Testis (tissue), 2 donors: Measurements from ENCODE around the gene OLR1.

Experiments used
- CTCF ChIP-seq, 3 experiments: fragments of 450-650 bp in 2 of 3; fragments of 200-600 bp in 1 of 3; sonication (generic) in 1 of 3; IDR thresholded peaks; one replicate each; pipeline ENCODE4 v1.5.1; 2016 to 2019; ENCODE audit warnings: antibody characterized with exemption in 3 of 3, mild to moderate bottlenecking in 2 of 3, moderate library complexity in 1 of 3
- POLR2A ChIP-seq: fragments of 450-650 bp; IDR thresholded peaks from one replicate; pipeline ENCODE4 v1.6.1; 2017; ENCODE audit warnings: antibody characterized with exemption, mild to moderate bottlenecking, moderate library complexity

GRCh38 chr12:10163084-10163483 is 8.8 kb downstream of the OLR1 start:
- TF ChIP-seq CTCF (IDR thresholded peaks at IDR 0.05) (no peak), POLR2A (no peak)
